ENCODE data around the gene DPH7. TPM values are rescaled to one million over a fixed set of nuclear protein-coding genes. Genes with fewer than 3 reads are reported as not detected.

The DPH7 gene
- total and polyA plus RNA-seq, 7 donors = 6.5 to 43.6 (median 28.9) TPM

DNA sequence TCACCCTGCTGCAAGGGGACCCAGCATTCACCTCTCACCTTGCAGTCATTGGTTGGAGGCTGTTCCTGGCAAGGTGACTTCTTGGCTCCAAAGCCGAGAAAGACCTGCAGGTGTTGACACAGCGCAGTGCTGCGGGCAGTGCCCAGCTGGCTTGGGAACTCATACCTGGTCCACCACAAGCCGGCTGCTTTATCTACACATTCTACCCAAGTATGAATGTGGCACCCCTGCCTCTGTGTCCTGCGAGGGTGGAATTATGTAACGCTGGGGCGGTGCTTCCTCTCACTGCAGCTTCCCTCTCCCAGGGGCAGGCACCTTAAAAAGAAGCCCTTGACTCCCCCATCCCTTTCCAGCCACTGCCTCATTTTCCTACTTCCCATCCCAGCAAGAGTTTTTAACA, 14.0 kb upstream of the DPH7 start:
- H3K36me3 ChIP-seq = peaks cover 0 to 6% (median 2%) of the 10 kb centered on the region in 4 donors
- no peak for DNase-seq
- peaks cover 0 to 27% (median 22%) of the 10 kb centered on the region in 4 donors for H3K4me1 ChIP-seq
- H3K4me3 ChIP-seq = no peak overlapping the region
- intact Hi-C loops (cut with DNase I) = no loop called here
- no peaks in the 10 kb centered on the region for H3K27me3 ChIP-seq
- H3K9me3 ChIP-seq = no peaks in the 10 kb centered on the region
- WGBS, 2 donors = 84 to 87% methylated on average over 7 of the region's 7 CpGs
- TF ChIP-seq EP300 (IDR thresholded peaks at IDR 0.05) (no peak), POLR2AphosphoS5 (IDR thresholded peaks at IDR 0.05) (no peak), POLR2A (IDR thresholded peaks at IDR 0.05) (no peak)
- TF ChIP-seq, protein P1, sequence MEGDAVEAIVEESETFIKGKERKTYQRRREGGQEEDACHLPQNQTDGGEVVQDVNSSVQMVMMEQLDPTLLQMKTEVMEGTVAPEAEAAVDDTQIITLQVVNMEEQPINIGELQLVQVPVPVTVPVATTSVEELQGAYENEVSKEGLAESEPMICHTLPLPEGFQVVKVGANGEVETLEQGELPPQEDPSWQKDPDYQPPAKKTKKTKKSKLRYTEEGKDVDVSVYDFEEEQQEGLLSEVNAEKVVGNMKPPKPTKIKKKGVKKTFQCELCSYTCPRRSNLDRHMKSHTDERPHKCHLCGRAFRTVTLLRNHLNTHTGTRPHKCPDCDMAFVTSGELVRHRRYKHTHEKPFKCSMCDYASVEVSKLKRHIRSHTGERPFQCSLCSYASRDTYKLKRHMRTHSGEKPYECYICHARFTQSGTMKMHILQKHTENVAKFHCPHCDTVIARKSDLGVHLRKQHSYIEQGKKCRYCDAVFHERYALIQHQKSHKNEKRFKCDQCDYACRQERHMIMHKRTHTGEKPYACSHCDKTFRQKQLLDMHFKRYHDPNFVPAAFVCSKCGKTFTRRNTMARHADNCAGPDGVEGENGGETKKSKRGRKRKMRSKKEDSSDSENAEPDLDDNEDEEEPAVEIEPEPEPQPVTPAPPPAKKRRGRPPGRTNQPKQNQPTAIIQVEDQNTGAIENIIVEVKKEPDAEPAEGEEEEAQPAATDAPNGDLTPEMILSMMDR (IDR thresholded peaks at IDR 0.05) = no peak
- H3K27ac ChIP-seq = no peak overlapping the region

DNA sequence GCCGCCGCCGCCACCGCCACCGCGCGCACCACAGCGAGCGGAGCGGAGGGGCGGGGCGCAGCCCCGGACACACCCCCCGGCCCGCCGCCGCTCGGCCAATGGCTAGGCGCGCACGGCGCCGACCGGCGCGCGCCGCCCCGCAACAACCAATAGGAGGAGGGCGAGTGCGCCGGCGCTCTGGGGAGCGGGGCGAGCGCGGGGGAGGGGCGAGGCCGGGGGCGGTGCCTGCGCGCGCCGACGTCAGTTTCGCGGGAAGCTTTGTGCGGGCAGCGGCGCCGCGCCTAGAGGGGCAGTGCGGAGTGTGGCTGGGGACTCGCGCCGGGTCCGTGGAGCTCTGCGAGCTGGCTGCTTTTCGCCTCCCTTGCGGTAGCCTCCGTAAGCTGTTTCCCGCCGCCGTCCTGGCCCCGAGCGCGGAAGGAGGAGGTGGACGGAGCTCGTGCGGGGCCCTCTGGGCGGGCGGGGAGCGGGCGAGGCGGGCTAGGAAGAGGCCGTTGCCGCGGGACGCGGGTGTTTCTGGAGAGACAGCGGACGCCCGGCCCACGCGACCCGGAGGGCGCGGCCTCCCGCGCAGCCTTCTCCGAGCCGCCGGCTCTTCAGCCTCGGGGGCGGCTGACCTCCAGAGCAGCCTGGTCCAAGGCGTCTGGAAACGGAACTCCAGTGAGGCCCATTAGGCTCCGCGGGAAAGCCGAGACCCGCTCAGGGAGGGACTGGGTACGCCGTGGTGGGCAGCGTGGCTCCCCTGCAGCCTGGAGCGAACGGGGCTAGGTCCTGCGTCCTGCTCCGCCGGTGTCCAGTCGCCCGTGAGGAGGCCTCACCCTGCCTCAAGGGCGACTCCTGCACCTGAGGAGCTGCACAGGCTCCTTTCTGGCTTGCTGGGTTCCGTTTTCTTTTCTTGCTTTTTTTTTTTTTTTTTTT, 12.0 kb upstream of the DPH7 start, which contains the start of gene ZMYND19:
Gene ZMYND19 (minus strand): TSS at position 44 of the 915 bp plus-strand sequence. CDS start 249 bp downstream, outside the sequence.
- TF ChIP-seq POLR2AphosphoS5 (IDR thresholded peaks at IDR 0.05) = peak in 1 of 4 donors; percentile 31
- no peak for TF ChIP-seq EP300 (IDR thresholded peaks at IDR 0.05)
- no peak for TF ChIP-seq POLR2A (IDR thresholded peaks at IDR 0.05)
- TF ChIP-seq, protein P1 (IDR thresholded peaks at IDR 0.05) = no peak
- 1% methylated on average over 113 of the region's 113 CpGs for whole genome bisulfite sequencing, 2 donors
- Histone ChIP-seq H3K36me3 (peaks cover 5 to 26% (median 19%) of the 10 kb centered on the region in 4 donors), H3K4me1 (peaks cover 0 to 27% (median 22%) of the 10 kb centered on the region in 4 donors), H3K9me3 (no peaks in the 10 kb centered on the region), H3K27me3 (no peaks in the 10 kb centered on the region), H3K4me3 (peak within 1 kb of the TSS; percentile 64 to 84 (median 76)), H3K27ac (peak within 1 kb of the TSS; percentile 53 to 80 (median 77))
- intact Hi-C loops (cut with DNase I) = loop anchor here (1.0 kb wide), 1 partner anchor 15 kb away; the partner anchor contains the start of gene ARRDC1
- DNase-seq = peak; percentile 94

DNA sequence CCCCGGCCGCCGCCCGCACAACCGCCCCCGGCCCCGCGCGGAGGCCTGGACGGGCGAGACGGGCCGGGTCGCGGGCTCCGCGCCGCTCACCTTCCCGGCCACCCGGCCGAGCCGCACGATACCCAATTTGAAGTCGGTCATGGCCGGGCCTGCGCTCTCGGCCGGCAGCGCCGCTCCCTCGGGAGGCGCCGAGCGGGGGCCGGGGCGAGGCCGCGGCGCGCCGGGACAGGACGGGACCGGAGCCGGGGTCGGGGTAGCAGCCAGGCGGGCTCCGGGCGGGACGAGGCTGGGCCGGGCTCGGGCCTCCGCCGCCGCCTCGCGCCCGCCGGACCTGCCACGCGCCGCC, 11.4 kb upstream of the DPH7 start:
- TF ChIP-seq EP300 (IDR thresholded peaks at IDR 0.05) (no peak), POLR2AphosphoS5 (IDR thresholded peaks at IDR 0.05) (no peak), POLR2A (IDR thresholded peaks at IDR 0.05) (no peak)
- TF ChIP-seq, protein P1 (IDR thresholded peaks at IDR 0.05) = no peak
- Histone ChIP-seq H3K27me3 (no peaks in the 10 kb centered on the region), H3K36me3 (peaks cover 5 to 30% (median 23%) of the 10 kb centered on the region in 4 donors), H3K4me1 (peaks cover 0 to 27% (median 22%) of the 10 kb centered on the region in 4 donors), H3K27ac (peak overlapping the region in 3 of 4 donors; percentile 31 to 71 (median 66)), H3K4me3 (peak overlapping the region; percentile 45 to 84 (median 73)), H3K9me3 (no peaks in the 10 kb centered on the region)
- WGBS, 2 donors = 1% methylated on average over 61 of the region's 61 CpGs
- DNase-seq = no peak
- intact Hi-C loops (cut with DNase I) = loop anchor here (1.0 kb wide), 1 partner anchor 15 kb away; the partner anchor contains the start of gene ARRDC1

DNA sequence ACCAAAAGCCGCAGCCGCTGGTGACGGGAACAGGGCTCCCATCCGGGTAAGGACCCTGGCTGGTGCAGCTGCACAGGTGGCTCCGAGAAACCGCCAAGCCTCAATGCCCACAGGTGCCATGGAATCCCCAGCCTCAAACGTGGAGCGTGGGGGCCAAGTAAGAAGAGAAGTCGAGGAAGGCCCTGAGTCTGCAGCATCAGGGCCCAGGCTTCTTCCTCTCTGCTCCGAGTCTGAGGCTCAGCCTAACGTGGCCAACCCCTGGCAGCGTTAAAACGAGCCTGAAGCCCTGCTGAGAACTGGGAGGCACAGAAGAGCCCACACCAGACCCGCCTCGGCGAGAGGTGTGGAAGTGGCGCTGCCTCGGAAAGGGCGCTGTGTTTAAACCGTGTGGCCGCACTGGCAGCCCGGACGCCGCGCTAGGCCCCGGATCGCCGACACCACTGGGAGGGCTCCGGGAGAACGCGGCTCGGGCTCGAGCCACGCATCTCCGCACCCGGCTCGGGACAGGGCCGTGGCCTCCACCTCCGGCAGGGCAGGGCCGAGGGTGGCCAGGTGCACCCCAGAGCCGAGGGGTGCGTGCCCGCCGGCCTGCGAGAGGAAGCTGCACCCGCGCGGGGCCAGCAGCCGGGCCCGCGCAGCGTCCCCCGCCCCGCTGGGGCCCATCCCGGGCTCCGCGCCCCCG, 10.9 kb upstream of the DPH7 start:
- Histone ChIP-seq H3K27me3 (no peaks in the 10 kb centered on the region), H3K27ac (peak overlapping the region in 3 of 4 donors; percentile 31 to 71 (median 66)), H3K4me1 (peaks cover 0 to 27% (median 22%) of the 10 kb centered on the region in 4 donors), H3K9me3 (no peaks in the 10 kb centered on the region), H3K36me3 (peaks cover 5 to 35% (median 23%) of the 10 kb centered on the region in 4 donors), H3K4me3 (peak overlapping the region; percentile 45 to 84 (median 73))
- intact Hi-C loops (cut with DNase I) = loop anchor here (1.0 kb wide), 1 partner anchor 16 kb away; the partner anchor contains the start of gene ARRDC1
- WGBS, 2 donors = 7 to 9% methylated on average over 58 of the region's 58 CpGs
- no peak for DNase-seq
- TF ChIP-seq POLR2A (IDR thresholded peaks at IDR 0.05) (no peak), EP300 (IDR thresholded peaks at IDR 0.05) (no peak), POLR2AphosphoS5 (IDR thresholded peaks at IDR 0.05) (no peak)
- TF ChIP-seq, protein P1 (IDR thresholded peaks at IDR 0.05) = no peak

Measured in sigmoid colon (tissue), 7 donors.